Activated CD8-positive, alpha-beta T cell treated with anti-CD3 and anti-CD28 coated beads for 36 hours (primary cell): ENCODE data around the gene QRICH1. TPM values are rescaled to one million over a fixed set of nuclear protein-coding genes. Genes with fewer than 3 reads are reported as not detected.

Experiments used
- ATAC-seq: fragments of 200-7000 bp; cut with Tn5 transposase; one replicate; pipeline ENCODE4 v1.10.0; 2021; ENCODE audit warnings: mild to moderate bottlenecking, moderate library complexity
- CTCF ChIA-PET: fragments of 350-600 bp; sonication (Branson Sonifier 250); formaldehyde crosslinking; loops from one replicate; lab custom pipeline; 2021; ENCODE audit warnings: antibody characterized with exemption; lab: Charles Lee
- POLR2A ChIA-PET: fragments of 350-600 bp; sonication (Branson Sonifier 250); formaldehyde crosslinking; loops from one replicate; lab custom pipeline; 2021; ENCODE audit warnings: antibody characterized with exemption; lab: Charles Lee
- DNase-seq: peaks from one replicate; pipeline ENCODE4 v3.0.0-alpha.2; 2020
- H3K27ac Mint-ChIP-seq: one replicate; pipeline ENCODE4 v1.8.0; 2021; ENCODE audit warnings: mild to moderate bottlenecking, mixed read lengths
- H3K27me3 Mint-ChIP-seq: one replicate; pipeline ENCODE4 v1.8.0; 2021; ENCODE audit warnings: mixed read lengths
- H3K36me3 Mint-ChIP-seq: one replicate; pipeline ENCODE4 v1.8.0; 2021; ENCODE audit warnings: low read depth, mixed read lengths
- H3K4me1 Mint-ChIP-seq: one replicate; pipeline ENCODE4 v1.8.0; 2021; ENCODE audit warnings: low read depth, mixed read lengths
- H3K4me3 Mint-ChIP-seq: one replicate; pipeline ENCODE4 v1.8.0; 2021; ENCODE audit warnings: mild to moderate bottlenecking, moderate library complexity, mixed read lengths
- H3K9me3 Mint-ChIP-seq: one replicate; pipeline ENCODE4 v1.8.0; 2021; ENCODE audit warnings: mixed read lengths
- intact Hi-C: fragments of 100-400 bp; cut with micrococcal nuclease; formaldehyde crosslinking; loops from one replicate; pipeline ENCODE4 v1.10.0; 2022
- total RNA-seq, 2 experiments: library from RNA; stranded (reverse); gene quantifications; one replicate each; pipeline ENCODE4 v1.2.3, GENCODE V29; 2021
- TF ChIP-seq, protein P1 (sequence below): fragments of 200-600 bp; IDR thresholded peaks from one replicate; pipeline ENCODE4 v1.8.0; 2022; ENCODE audit warnings: antibody characterized with exemption, mild to moderate bottlenecking

The QRICH1 gene
- total RNA-seq, 2 experiments from 2014 or later = 107 to 112 TPM

GRCh38 chr3:48990636-48991469 lies 103.0 kb downstream of the QRICH1 start:
- peaks cover 22% of the 10 kb centered on the region for H3K36me3 Mint-ChIP-seq
- TF ChIP-seq, protein P1, sequence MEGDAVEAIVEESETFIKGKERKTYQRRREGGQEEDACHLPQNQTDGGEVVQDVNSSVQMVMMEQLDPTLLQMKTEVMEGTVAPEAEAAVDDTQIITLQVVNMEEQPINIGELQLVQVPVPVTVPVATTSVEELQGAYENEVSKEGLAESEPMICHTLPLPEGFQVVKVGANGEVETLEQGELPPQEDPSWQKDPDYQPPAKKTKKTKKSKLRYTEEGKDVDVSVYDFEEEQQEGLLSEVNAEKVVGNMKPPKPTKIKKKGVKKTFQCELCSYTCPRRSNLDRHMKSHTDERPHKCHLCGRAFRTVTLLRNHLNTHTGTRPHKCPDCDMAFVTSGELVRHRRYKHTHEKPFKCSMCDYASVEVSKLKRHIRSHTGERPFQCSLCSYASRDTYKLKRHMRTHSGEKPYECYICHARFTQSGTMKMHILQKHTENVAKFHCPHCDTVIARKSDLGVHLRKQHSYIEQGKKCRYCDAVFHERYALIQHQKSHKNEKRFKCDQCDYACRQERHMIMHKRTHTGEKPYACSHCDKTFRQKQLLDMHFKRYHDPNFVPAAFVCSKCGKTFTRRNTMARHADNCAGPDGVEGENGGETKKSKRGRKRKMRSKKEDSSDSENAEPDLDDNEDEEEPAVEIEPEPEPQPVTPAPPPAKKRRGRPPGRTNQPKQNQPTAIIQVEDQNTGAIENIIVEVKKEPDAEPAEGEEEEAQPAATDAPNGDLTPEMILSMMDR = no peak
- peak overlapping the region; percentile 92 for H3K4me3 Mint-ChIP-seq
- ChIA-PET CTCF (interaction anchor here (1.1 to 6.5 kb wide), 7 partner anchors 18 to 442 kb away, joined by 3 to 78 read pairs (median 5); partner anchors contain the start of genes DALRD3, NDUFAF3 and WDR6), POLR2A (interaction anchor here (0.6 to 6.5 kb wide), 12 partner anchors 14 to 791 kb away, joined by 3 to 72 read pairs (median 6); partner anchors contain the start of genes DALRD3, IMPDH2, NDUFAF3 and QRICH1)
- no peaks in the 10 kb centered on the region for H3K27me3 Mint-ChIP-seq
- peaks cover 43% of the 10 kb centered on the region for H3K4me1 Mint-ChIP-seq
- no peak for ATAC-seq
- H3K27ac Mint-ChIP-seq = peak overlapping the region; percentile 91
- intact Hi-C loops = no loop called here
- DNase-seq = peak; percentile 53
- no peaks in the 10 kb centered on the region for H3K9me3 Mint-ChIP-seq

DNA sequence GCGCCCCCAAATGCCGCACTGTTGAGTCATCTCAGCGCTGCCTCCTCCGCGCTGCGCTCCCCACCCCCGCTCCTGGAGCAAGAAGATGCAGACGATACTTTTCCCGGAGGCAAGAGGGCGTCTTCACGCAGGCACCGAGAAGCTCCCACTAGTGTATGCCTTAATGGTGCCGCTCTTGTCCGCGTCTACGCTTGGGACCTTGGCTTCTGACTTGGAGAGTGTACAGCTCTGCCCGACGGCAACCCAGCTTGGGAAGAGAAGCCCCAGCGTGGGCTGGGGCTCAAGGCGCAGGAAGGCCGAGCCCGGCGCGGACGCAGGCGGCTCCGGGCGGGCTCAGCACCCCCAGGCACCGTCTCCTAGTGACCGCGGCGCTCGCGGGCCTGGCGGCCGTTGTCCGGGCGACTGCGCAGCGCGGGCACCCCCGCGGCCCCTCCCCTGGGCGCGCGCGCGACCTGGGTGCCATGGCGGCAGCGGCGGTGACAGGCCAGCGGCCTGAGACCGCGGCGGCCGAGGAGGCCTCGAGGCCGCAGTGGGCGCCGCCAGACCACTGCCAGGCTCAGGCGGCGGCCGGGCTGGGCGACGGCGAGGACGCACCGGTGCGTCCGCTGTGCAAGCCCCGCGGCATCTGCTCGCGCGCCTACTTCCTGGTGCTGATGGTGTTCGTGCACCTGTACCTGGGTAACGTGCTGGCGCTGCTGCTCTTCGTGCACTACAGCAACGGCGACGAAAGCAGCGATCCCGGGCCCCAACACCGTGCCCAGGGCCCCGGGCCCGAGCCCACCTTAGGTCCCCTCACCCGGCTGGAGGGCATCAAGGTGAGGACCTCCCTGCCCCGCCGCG lies 103.9 kb downstream of the QRICH1 start, which contains the start of gene P4HTM:
P4HTM (plus strand) TSS at position 446 of the 840 bp plus-strand sequence; CDS start at position 462, 16 bp downstream.
- ChIA-PET CTCF (interaction anchor here (0.6 to 6.5 kb wide), 11 partner anchors 9 to 326 kb away, joined by 3 to 78 read pairs (median 12); partner anchors contain the start of genes DALRD3, IMPDH2, NDUFAF3 and QRICH1), POLR2A (interaction anchor here (0.6 to 6.5 kb wide), 14 partner anchors 10 to 792 kb away, joined by 3 to 72 read pairs (median 6); partner anchors contain the start of genes DALRD3, IMPDH2, NDUFAF3 and QRICH1)
- peaks cover 41% of the 10 kb centered on the region for H3K4me1 Mint-ChIP-seq
- peak within 1 kb of the TSS; percentile 92 for H3K4me3 Mint-ChIP-seq
- TF ChIP-seq, protein P1 = peak; percentile 11
- intact Hi-C loops = loop anchor here (5.0 kb wide), 1 partner anchor 32 kb away; the partner anchor contains the start of gene NDUFAF3
- no peaks in the 10 kb centered on the region for H3K27me3 Mint-ChIP-seq
- peaks cover 22% of the 10 kb centered on the region for H3K36me3 Mint-ChIP-seq
- peak; percentile 92 for DNase-seq
- peak within 1 kb of the TSS; percentile 95 for H3K27ac Mint-ChIP-seq
- no peaks in the 10 kb centered on the region for H3K9me3 Mint-ChIP-seq
- ATAC-seq = peak; percentile 84

DNA sequence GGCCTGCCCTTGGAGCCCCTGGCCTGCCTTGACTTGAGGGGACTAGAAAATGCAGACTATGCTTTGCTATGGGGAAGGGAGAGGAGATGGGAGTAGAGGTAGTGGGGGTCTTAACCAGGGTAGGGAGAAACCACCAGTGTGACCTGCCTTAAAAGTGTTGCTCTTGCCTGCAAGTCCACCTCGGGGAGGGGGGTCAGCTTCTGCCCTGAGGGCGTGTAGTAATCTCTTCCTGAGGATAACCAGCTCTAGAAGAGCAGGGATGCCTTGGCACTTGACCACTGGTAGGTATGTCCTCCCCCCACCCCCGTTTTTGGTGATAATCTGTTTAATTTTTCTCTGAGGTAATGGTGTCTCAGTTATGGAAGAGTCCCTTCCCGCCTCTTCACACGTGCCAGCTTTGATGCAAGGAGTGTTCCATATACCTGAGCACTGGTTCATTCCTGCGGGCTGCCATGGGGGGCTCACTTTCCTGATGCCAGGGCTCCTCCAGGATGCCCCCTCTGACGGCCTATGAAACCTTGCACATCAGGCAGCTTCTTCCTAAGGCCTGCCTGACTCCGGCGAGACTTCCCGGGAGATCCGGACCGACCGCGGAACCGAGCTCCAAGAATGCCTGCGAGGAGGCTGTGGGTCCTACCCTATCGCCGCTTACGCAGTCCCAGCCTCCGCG lies 104.6 kb downstream of the QRICH1 start:
- Mint-ChIP-seq H3K9me3 (no peaks in the 10 kb centered on the region), H3K4me3 (peak overlapping the region; percentile 92), H3K36me3 (peaks cover 25% of the 10 kb centered on the region), H3K27ac (peak overlapping the region; percentile 95), H3K27me3 (no peaks in the 10 kb centered on the region), H3K4me1 (peaks cover 36% of the 10 kb centered on the region)
- TF ChIP-seq, protein P1 = no peak
- DNase-seq (no peak), ATAC-seq (peak; percentile 3)
- CTCF ChIA-PET = interaction anchor here (0.6 to 6.5 kb wide), 18 partner anchors 8 to 325 kb away, joined by 3 to 78 read pairs (median 4); partner anchors contain the start of genes ARIH2, DALRD3, IMPDH2 and NDUFAF3
- intact Hi-C loops = loop anchor here (5.0 kb wide), 1 partner anchor 33 kb away; the partner anchor contains the start of gene NDUFAF3
- POLR2A ChIA-PET = interaction anchor here (0.6 to 6.5 kb wide), 15 partner anchors 11 to 350 kb away, joined by 3 to 72 read pairs (median 6); partner anchors contain the start of genes ARIH2, DALRD3, IMPDH2 and NDUFAF3

GRCh38 chr3:48985831-48986376 lies 108.0 kb downstream of the QRICH1 start:
- Mint-ChIP-seq H3K9me3 (no peaks in the 10 kb centered on the region), H3K36me3 (peaks cover 30% of the 10 kb centered on the region), H3K27me3 (no peaks in the 10 kb centered on the region), H3K27ac (no peak overlapping the region), H3K4me3 (no peak overlapping the region), H3K4me1 (peaks cover 16% of the 10 kb centered on the region)
- ChIA-PET CTCF (interaction anchor here (1.3 to 6.5 kb wide), 3 partner anchors 16 to 29 kb away, joined by 3 to 78 read pairs (median 5); partner anchors contain the start of genes DALRD3 and WDR6), POLR2A (no interaction called here)
- no peak for DNase-seq
- intact Hi-C loops = loop anchor here (5.0 kb wide), 1 partner anchor 36 kb away; the partner anchor contains the start of gene NDUFAF3
- TF ChIP-seq, protein P1 = no peak
- no peak for ATAC-seq
